Liver (tissue), 9 donors: Measurements from ENCODE around the gene PPP1R10. TPM values are rescaled to one million over a fixed set of nuclear protein-coding genes. Genes with fewer than 3 reads are reported as not detected.

Source experiments
- DNase-seq: peaks from one replicate; pipeline ENCODE4 v3.0.0-alpha.2; 2017; ENCODE audit warnings: low spot score
- H3K27ac ChIP-seq, 2 donors: one replicate each; pipeline ENCODE4 v1.7.0; 2013; ENCODE audit warnings: inconsistent platforms in 2 of 2, low read length in 2 of 2, control low read depth in 1 of 2, low read depth in 1 of 2, mild to moderate bottlenecking in 1 of 2
- H3K27me3 ChIP-seq, 4 donors: one replicate each; pipeline versions ENCODE4 v1.6.1 to v1.7.0; 2013; ENCODE audit warnings: low read length in 3 of 4, inconsistent platforms in 1 of 4, mild to moderate bottlenecking in 1 of 4, moderate library complexity in 1 of 4; ENCODE audit not compliant: control insufficient read depth in 4 of 4, insufficient read depth in 4 of 4
- H3K36me3 ChIP-seq, 4 donors: one replicate each; pipeline versions ENCODE4 v1.6.1 to v1.7.0; 2013; ENCODE audit warnings: low read length in 3 of 4, mild to moderate bottlenecking in 3 of 4, low read depth in 1 of 4, moderate library complexity in 1 of 4; ENCODE audit not compliant: control insufficient read depth in 4 of 4, insufficient read depth in 3 of 4
- H3K4me1 ChIP-seq, 4 donors: one replicate each; pipeline versions ENCODE4 v1.6.1 to v1.7.0; 2013; ENCODE audit warnings: low read length in 3 of 4, mild to moderate bottlenecking in 3 of 4, moderate library complexity in 1 of 4; ENCODE audit not compliant: control insufficient read depth in 4 of 4, insufficient read depth in 4 of 4
- H3K4me3 ChIP-seq, 3 donors: one replicate each; pipeline versions ENCODE4 v1.6.1 to v1.7.0; 2013; ENCODE audit warnings: low read length in 3 of 3, control low read depth in 1 of 3, low read depth in 1 of 3, mild to moderate bottlenecking in 1 of 3
- H3K9ac ChIP-seq, 2 donors: one replicate each; pipeline ENCODE4 v1.7.0; 2013; ENCODE audit warnings: low read length in 2 of 2, mild to moderate bottlenecking in 2 of 2, moderate library complexity in 2 of 2, control low read depth in 1 of 2, low read depth in 1 of 2
- H3K9me3 ChIP-seq, 4 donors: one replicate each; pipeline versions ENCODE4 v1.6.1 to v1.7.0; 2013; ENCODE audit warnings: low read length in 3 of 4; ENCODE audit not compliant: control insufficient read depth in 4 of 4
- ATF3 ChIP-seq: IDR thresholded peaks from 2 replicates; pipeline ENCODE4 v1.6.1; 2016; ENCODE audit warnings: antibody characterized with exemption
- CTCF ChIP-seq: fragments of 150-350 bp; IDR thresholded peaks from 2 replicates; pipeline ENCODE4 v1.5.1; 2017; ENCODE audit warnings: improper control_type of control experiment, low read depth, low read length; ENCODE audit not compliant: missing input control
- EGR1 ChIP-seq, 2 donors: IDR thresholded peaks; 2 replicates each; pipeline ENCODE4 v1.6.1; 2016 to 2018; ENCODE audit warnings: antibody characterized with exemption in 2 of 2, low read depth in 2 of 2
- FOXA1 ChIP-seq: IDR thresholded peaks from 2 replicates; pipeline ENCODE4 v1.6.1; 2016; ENCODE audit warnings: antibody characterized with exemption
- FOXA2 ChIP-seq: IDR thresholded peaks from 2 replicates; pipeline ENCODE4 v1.6.1; 2016; ENCODE audit warnings: antibody characterized with exemption
- GABPA ChIP-seq, 2 donors: IDR thresholded peaks in 1 of 2; conservative IDR thresholded peaks in 1 of 2; 2 replicates each; pipeline ENCODE4 v1.6.1; 2016; ENCODE audit warnings: antibody characterized with exemption in 2 of 2, mild to moderate bottlenecking in 1 of 2, moderate library complexity in 1 of 2
- HNF4A ChIP-seq, 2 donors: conservative IDR thresholded peaks; 2 replicates each; pipeline ENCODE4 v1.6.1; 2016; ENCODE audit warnings: antibody characterized with exemption in 2 of 2, mild to moderate bottlenecking in 2 of 2
- HNF4G ChIP-seq: IDR thresholded peaks from 2 replicates; pipeline ENCODE4 v1.6.1; 2016; ENCODE audit warnings: antibody characterized with exemption
- JUND ChIP-seq, 2 donors: IDR thresholded peaks; 2 replicates each; pipeline ENCODE4 v1.6.1; 2016; ENCODE audit warnings: antibody characterized with exemption in 2 of 2
- NR2F2 ChIP-seq: IDR thresholded peaks from 2 replicates; pipeline ENCODE4 v1.6.1; 2016; ENCODE audit warnings: antibody characterized with exemption
- RAD21 ChIP-seq, 2 donors: IDR thresholded peaks; 2 replicates each; pipeline ENCODE4 v1.6.1; 2016; ENCODE audit warnings: antibody characterized with exemption in 2 of 2, mild to moderate bottlenecking in 2 of 2
- REST ChIP-seq: IDR thresholded peaks from 2 replicates; pipeline ENCODE4 v1.6.1; 2016; ENCODE audit warnings: antibody characterized with exemption, mild to moderate bottlenecking
- RXRA ChIP-seq, 2 donors: IDR thresholded peaks; 2 replicates each; pipeline ENCODE4 v1.6.1; 2017 to 2018; ENCODE audit warnings: antibody characterized with exemption in 2 of 2, mild to moderate bottlenecking in 1 of 2
- SP1 ChIP-seq: IDR thresholded peaks from 2 replicates; pipeline ENCODE4 v1.6.1; 2018; ENCODE audit warnings: antibody characterized with exemption, mild to moderate bottlenecking
- TAF1 ChIP-seq: conservative IDR thresholded peaks from 2 replicates; pipeline ENCODE4 v1.6.1; 2016; ENCODE audit warnings: antibody characterized with exemption, mild to moderate bottlenecking
- YY1 ChIP-seq: IDR thresholded peaks from 2 replicates; pipeline ENCODE4 v1.6.1; 2016; ENCODE audit warnings: antibody characterized with exemption, mild to moderate bottlenecking
- ZBTB33 ChIP-seq: IDR thresholded peaks from 2 replicates; pipeline ENCODE4 v1.6.1; 2016; ENCODE audit warnings: antibody characterized with exemption
- WGBS: extraction: QIAGEN DNeasy Blood & Tissue Kit; methylation state at CpG from one replicate; pipeline ENCODE4 v1.1.7; 2013; 5-methylcytosine and 5-hydroxymethylcytosine counted together
- polyA plus RNA-seq, 2 donors: library from polyadenylated mRNA; stranded (reverse) in 1 of 2; unstranded in 1 of 2; fragments of 200-250 nt in 1 of 2; fragments of >200 nt in 1 of 2; fragmentation: Nextera tagmentation in 1 of 2; extraction: Ambion mirVana in 1 of 2; gene quantifications; one replicate each; pipeline versions ENCODE4 v1.2.1 to v1.2.3, GENCODE V29; 2013 to 2015
- total RNA-seq, 2 donors: library from RNA; depleted of rRNA; stranded (reverse); fragments of >200 nt; gene quantifications; one replicate each; pipeline ENCODE4 v1.2.3, GENCODE V29; 2014
- TF ChIP-seq, protein P1 (sequence below): IDR thresholded peaks from 2 replicates; pipeline ENCODE4 v1.6.1; 2016; ENCODE audit warnings: antibody characterized with exemption
- donor health status: healthy.
- donor health status: healthy.
- donor health status: healthy.
- donor health status: healthy.
- donor health status: healthy.

Gene PPP1R10
- total and polyA plus RNA-seq, 4 donors, result 11.1 to 21.1 (median 14.1) TPM

GRCh38 chr6:30656513-30656912 is 39.5 kb upstream of the PPP1R10 start:
- DNase-seq, result no peak
- Histone ChIP-seq H3K4me3 (no peak overlapping the region), H3K9me3 (no peaks in the 10 kb centered on the region), H3K27me3 (no peaks in the 10 kb centered on the region), H3K36me3 (peaks cover 16 to 73% (median 59%) of the 10 kb centered on the region in 4 donors), H3K4me1 (peaks cover 0 to 8% (median 3%) of the 10 kb centered on the region in 4 donors), H3K27ac (no peak overlapping the region), H3K9ac (no peak overlapping the region)
- TF ChIP-seq NR2F2 (no peak), RXRA (IDR thresholded peaks at IDR 0.05) (no peak), TAF1 (no peak), JUND (IDR thresholded peaks at IDR 0.05) (no peak), HNF4G (no peak), ATF3 (no peak), EGR1 (IDR thresholded peaks at IDR 0.05; ENCODE audit: low read depth in 2 of 2) (no peak), ZBTB33 (no peak), REST (no peak), RAD21 (IDR thresholded peaks at IDR 0.05) (no peak), FOXA2 (no peak), YY1 (no peak), FOXA1 (no peak), HNF4A (conservative IDR thresholded peaks at IDR 0.05) (no peak), GABPA (IDR thresholded peaks at IDR 0.05 in 1 of 2, conservative IDR thresholded peaks at IDR 0.05 in 1 of 2) (no peak), SP1 (no peak), CTCF (no peak)
- TF ChIP-seq, protein P1, sequence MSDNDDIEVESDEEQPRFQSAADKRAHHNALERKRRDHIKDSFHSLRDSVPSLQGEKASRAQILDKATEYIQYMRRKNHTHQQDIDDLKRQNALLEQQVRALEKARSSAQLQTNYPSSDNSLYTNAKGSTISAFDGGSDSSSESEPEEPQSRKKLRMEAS, result no peak
- 89% methylated on average over 7 of the region's 7 CpGs for WGBS

DNA sequence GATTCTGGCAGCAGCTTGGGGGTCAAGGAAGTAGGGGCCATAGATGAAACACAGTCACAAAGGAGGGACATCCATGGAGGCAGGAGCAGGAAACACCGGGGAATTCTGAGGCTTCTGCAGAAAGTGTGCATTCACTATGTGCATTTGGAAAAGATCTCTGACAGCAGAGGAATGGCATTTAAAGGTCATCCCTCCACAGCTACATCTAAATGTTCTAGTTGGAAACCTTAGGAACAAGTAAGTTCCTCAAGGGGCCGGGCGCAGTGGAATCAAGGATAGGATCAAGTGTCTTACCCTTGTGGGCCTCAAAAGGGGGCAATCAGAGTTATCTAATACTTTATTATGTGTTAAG is 38.7 kb upstream of the PPP1R10 start:
- H3K4me1 ChIP-seq, result peaks cover 0 to 8% (median 3%) of the 10 kb centered on the region in 4 donors
- WGBS, result 96% methylated on average over 3 of the region's 3 CpGs
- H3K27me3 ChIP-seq, result no peaks in the 10 kb centered on the region
- H3K9me3 ChIP-seq, result no peaks in the 10 kb centered on the region
- no peak for DNase-seq
- peaks cover 16 to 76% (median 60%) of the 10 kb centered on the region in 4 donors for H3K36me3 ChIP-seq
- H3K27ac ChIP-seq, result no peak overlapping the region
- no peak overlapping the region for H3K4me3 ChIP-seq
- no peak overlapping the region for H3K9ac ChIP-seq
- TF ChIP-seq RAD21 (IDR thresholded peaks at IDR 0.05) (no peak), ATF3 (no peak), ZBTB33 (no peak), RXRA (IDR thresholded peaks at IDR 0.05) (no peak), CTCF (no peak), HNF4A (conservative IDR thresholded peaks at IDR 0.05) (no peak), FOXA2 (no peak), YY1 (no peak)
- TF ChIP-seq, protein P1, result no peak
